Caki2 (cell line): ENCODE measurements around the gene RBM42. TPM values are rescaled to one million over a fixed set of nuclear protein-coding genes. Genes with fewer than 3 reads are reported as not detected.

Source experiments
- DNase-seq: peaks from one replicate; pipeline ENCODE4 v3.0.0-alpha.2; 2015; ENCODE audit warnings: low read depth
- in situ Hi-C: cut with HindIII; loops from 2 replicates; pipeline ENCODE4 v1.10.0; 2016; ENCODE audit warnings: low sequenced_read_pairs, low pct_unique_long_range_greater_than_20kb, mixed read lengths
- total RNA-seq: library from RNA; depleted of rRNA; stranded (reverse); fragments of >200 nt; shearing (Covaris generic); gene quantifications from 2 replicates; pipeline ENCODE4 v1.2.3, GENCODE V29; 2014; ENCODE audit warnings: low replicate concordance; rRNA removed

RBM42 gene
- total RNA-seq, 1 experiment from 2014 or later, result 171 TPM

GRCh38 chr19:35673121-35673804, 44.4 kb downstream of the RBM42 start:
- peak; percentile 87 for DNase-seq
- in situ Hi-C loops, result no loop called here

- no peak for DNase-seq
- in situ Hi-C loops, result no loop called here
Measured at GRCh38 chr19:35675589-35676140, 46.8 kb downstream of the RBM42 start.

Other genes with a start within 250 kb of the RBM42 start
- gene FFAR2, start 180.8 kb upstream of the RBM42 start, total RNA-seq, result not detected in 2 replicates
- not detected in 2 replicates for gene KRTDAP, start 138.6 kb upstream of the RBM42 start, total RNA-seq
- not detected in 2 replicates for gene DMKN, start 115.4 kb upstream of the RBM42 start, total RNA-seq
- gene SBSN, start 100.7 kb upstream of the RBM42 start, total RNA-seq, result not detected in 2 replicates
- not detected in 2 replicates for gene GAPDHS, start 95.6 kb upstream of the RBM42 start, total RNA-seq
- gene TMEM147, start 83.4 kb upstream of the RBM42 start, total RNA-seq, result 218 and 221 TPM in 2 replicates
- not detected in 2 replicates for gene ATP4A, start 65.4 kb upstream of the RBM42 start, total RNA-seq
- not detected in 2 replicates for gene PMIS2, start 42.9 kb upstream of the RBM42 start, total RNA-seq
- gene HAUS5, start 16.3 kb upstream of the RBM42 start, total RNA-seq, result 28.8 and 34.4 TPM in 2 replicates
- 0.64 TPM in 1 of 2 replicates, not detected in the other for gene ETV2, start 12.7 kb downstream of the RBM42 start, total RNA-seq
- 438 and 558 TPM in 2 replicates for gene COX6B1, start 19.3 kb downstream of the RBM42 start, total RNA-seq
- not detected in 2 replicates for gene UPK1A, start 37.5 kb downstream of the RBM42 start, total RNA-seq
- gene ZBTB32, start 75.5 kb downstream of the RBM42 start, total RNA-seq, result not detected in 2 replicates
- gene KMT2B, start 89.0 kb downstream of the RBM42 start, total RNA-seq, result 2.8 and 12.9 TPM in 2 replicates
- 10.1 and 18.1 TPM in 2 replicates for gene IGFLR1, start 113.4 kb downstream of the RBM42 start, total RNA-seq
- 7.1 and 14.1 TPM in 2 replicates for gene U2AF1L4, start 116.4 kb downstream of the RBM42 start, total RNA-seq
- gene PSENEN, start 116.6 kb downstream of the RBM42 start, total RNA-seq, result 151 and 186 TPM in 2 replicates
- gene LIN37, start 119.5 kb downstream of the RBM42 start, total RNA-seq, result 7.4 and 15.5 TPM in 2 replicates
- not detected in 2 replicates for gene HSPB6, start 128.0 kb downstream of the RBM42 start, total RNA-seq
- 8.0 and 9.8 TPM in 2 replicates for gene PROSER3, start 129.1 kb downstream of the RBM42 start, total RNA-seq
- gene ARHGAP33, start 146.5 kb downstream of the RBM42 start, total RNA-seq, result 2.2 and 3.5 TPM in 2 replicates
- gene PRODH2, start 183.8 kb downstream of the RBM42 start, total RNA-seq, result 0.17 TPM in 1 of 2 replicates, not detected in the other
- gene NPHS1, start 223.5 kb downstream of the RBM42 start, total RNA-seq, result 0.41 and 0.88 TPM in 2 replicates
- gene KIRREL2, start 227.9 kb downstream of the RBM42 start, total RNA-seq, result not detected in 2 replicates
- 53.9 and 58.7 TPM in 2 replicates for gene APLP1, start 239.5 kb downstream of the RBM42 start, total RNA-seq